ENCODE measurements around the gene DTNBP1. TPM values are rescaled to one million over a fixed set of nuclear protein-coding genes. Genes with fewer than 3 reads are reported as not detected.

DTNBP1 gene, protein sequence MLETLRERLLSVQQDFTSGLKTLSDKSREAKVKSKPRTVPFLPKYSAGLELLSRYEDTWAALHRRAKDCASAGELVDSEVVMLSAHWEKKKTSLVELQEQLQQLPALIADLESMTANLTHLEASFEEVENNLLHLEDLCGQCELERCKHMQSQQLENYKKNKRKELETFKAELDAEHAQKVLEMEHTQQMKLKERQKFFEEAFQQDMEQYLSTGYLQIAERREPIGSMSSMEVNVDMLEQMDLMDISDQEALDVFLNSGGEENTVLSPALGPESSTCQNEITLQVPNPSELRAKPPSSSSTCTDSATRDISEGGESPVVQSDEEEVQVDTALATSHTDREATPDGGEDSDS
- 10 to 100 TPM in 1 of 2 donors, 1 to 10 TPM in 1; 9.0 to 14.1 TPM for total RNA-seq

GRCh38 chr6:15662326-15663129, at the start of gene DTNBP1:
DTNBP1 (minus strand) TSS chr6:15663028; CDS start chr6:15662869, 159 bp downstream.
- Histone ChIP-seq H3K9me3 (no peaks in the 10 kb centered on the region), H3K4me3 (peak within 1 kb of the TSS; percentile 85 to 98), H3K36me3 (no peaks in the 10 kb centered on the region), H3K27me3 (replicated peaks; ENCODE audit: insufficient read depth) (no peaks in the 10 kb centered on the region), H3K27ac (peak within 1 kb of the TSS; percentile 83 to 86), H3K4me1 (replicated peaks) (peaks cover 3% of the 10 kb centered on the region)
- intact Hi-C loops (cut with DNase I), result no loop called here
- peak; percentile 76 for DNase-seq (ENCODE audit: low spot score)
- WGBS, result under 1% methylated on average over 96 of the region's 98 CpGs
- TF ChIP-seq POLR2AphosphoS5 (IDR thresholded peaks at IDR 0.05) (peak; percentile 72), CTCF (IDR thresholded peaks at IDR 0.05) (no peak), POLR2A (IDR thresholded peaks at IDR 0.05) (peak; percentile 38)

- no peaks in the 10 kb centered on the region for H3K36me3 ChIP-seq
- 96% methylated on average over 2 of the region's 2 CpGs for WGBS
- no peak for TF ChIP-seq POLR2AphosphoS5 (IDR thresholded peaks at IDR 0.05)
- TF ChIP-seq POLR2A (IDR thresholded peaks at IDR 0.05), result no peak
- TF ChIP-seq CTCF (IDR thresholded peaks at IDR 0.05), result no peak
- no peak overlapping the region for H3K4me3 ChIP-seq
- intact Hi-C loops (cut with DNase I), result loop anchor here (5.0 kb wide), 1 partner anchor 468 kb away; no protein-coding TSS in a partner anchor
- H3K4me1 ChIP-seq (replicated peaks), result no peaks in the 10 kb centered on the region
- no peak for DNase-seq (ENCODE audit: low spot score)
- H3K27me3 ChIP-seq (replicated peaks; ENCODE audit: insufficient read depth), result no peaks in the 10 kb centered on the region
- H3K27ac ChIP-seq, result no peak overlapping the region
- no peaks in the 10 kb centered on the region for H3K9me3 ChIP-seq
Measured at GRCh38 chr6:15709651-15710269, 46.9 kb upstream of the DTNBP1 start.

GRCh38 chr6:15708231-15708630, 45.4 kb upstream of the DTNBP1 start:
- Histone ChIP-seq H3K4me1 (replicated peaks) (no peaks in the 10 kb centered on the region), H3K27ac (no peak overlapping the region), H3K36me3 (no peaks in the 10 kb centered on the region), H3K9me3 (no peaks in the 10 kb centered on the region), H3K27me3 (replicated peaks; ENCODE audit: insufficient read depth) (no peaks in the 10 kb centered on the region), H3K4me3 (no peak overlapping the region)
- DNase-seq (ENCODE audit: low spot score), result no peak
- 75% methylated on average over 5 of the region's 5 CpGs for WGBS
- intact Hi-C loops (cut with DNase I), result loop anchor here (5.0 kb wide), 1 partner anchor 469 kb away; no protein-coding TSS in a partner anchor
- TF ChIP-seq CTCF (IDR thresholded peaks at IDR 0.05), result no peak
- no peak for TF ChIP-seq POLR2A (IDR thresholded peaks at IDR 0.05)

GRCh38 chr6:15705981-15706380, 43.2 kb upstream of the DTNBP1 start:
- DNase-seq (ENCODE audit: low spot score), result no peak
- Histone ChIP-seq H3K9me3 (no peaks in the 10 kb centered on the region), H3K27me3 (replicated peaks; ENCODE audit: insufficient read depth) (no peaks in the 10 kb centered on the region), H3K36me3 (no peaks in the 10 kb centered on the region), H3K27ac (no peak overlapping the region), H3K4me3 (no peak overlapping the region), H3K4me1 (replicated peaks) (no peaks in the 10 kb centered on the region)
- intact Hi-C loops (cut with DNase I), result loop anchor here (5.0 kb wide), 1 partner anchor 471 kb away; no protein-coding TSS in a partner anchor
- WGBS, result 51% methylated on average over 3 of the region's 3 CpGs
- TF ChIP-seq CTCF (IDR thresholded peaks at IDR 0.05), result no peak
- no peak for TF ChIP-seq POLR2AphosphoS5 (IDR thresholded peaks at IDR 0.05)
- no peak for TF ChIP-seq POLR2A (IDR thresholded peaks at IDR 0.05)

All from prostate gland (tissue), 2 donors.